A549 (cell line): ENCODE data around the gene MSMP. TPM values are rescaled to one million over a fixed set of nuclear protein-coding genes. Genes with fewer than 3 reads are reported as not detected.
A peak's percentile ranks its signal among the peaks of the same experiment; 100 is the strongest.

Experiments
- ATAC-seq, 2 experiments: fragments of 200-7000 bp in 1 of 2; fragments of >200 bp in 1 of 2; cut with Nextera tagmentation in 1 of 2; cut with Tn5 transposase in 1 of 2; 3 replicates each; pipeline versions ENCODE4 v1.8.0 to v1.9.1; 2018 to 2020; ENCODE audit warnings: mild to moderate bottlenecking in 1 of 2, moderate library complexity in 1 of 2
- CTCF ChIA-PET: fragments of 300-600 bp; sonication (Branson Sonifier 250); formaldehyde crosslinking; extraction: SDS; loops from one replicate; lab custom pipeline; 2021; ENCODE audit warnings: antibody characterized with exemption, inconsistent platforms; lab: Yijun Ruan, JAX
- POLR2A ChIA-PET: fragments of 350-600 bp; formaldehyde crosslinking; extraction: SDS; loops from one replicate; lab custom pipeline; 2021; ENCODE audit warnings: antibody characterized with exemption, inconsistent platforms; lab: Yijun Ruan, JAX
- DNase-seq, 2 experiments: peaks; one replicate each; pipeline versions ENCODE4 v3.0.0 to v3.0.0-alpha.2; 2011 to 2016; ENCODE audit warnings: low read depth in 1 of 2, low spot score in 1 of 2
- FAIRE-seq: peaks from 2 replicates; lab custom pipeline; 2011; peaks lifted over from hg19 to GRCh38; lab: Jason Lieb, UNC
- H3K27ac ChIP-seq, 2 experiments: fragments of >200 bp; sonication (Bioruptor Twin); formaldehyde crosslinking; 3 replicates each; pipeline ENCODE4 v1.5.1; 2016 to 2017
- H3K4me1 ChIP-seq: fragments of >200 bp; sonication (Bioruptor Twin); formaldehyde crosslinking; 3 replicates; pipeline ENCODE4 v1.6.1; 2016
- H3K4me2 ChIP-seq: fragments of >200 bp; sonication (Bioruptor Twin); formaldehyde crosslinking; 3 replicates; pipeline ENCODE4 v1.6.1; 2016
- H3K4me3 ChIP-seq: fragments of >200 bp; sonication (Bioruptor Twin); formaldehyde crosslinking; 3 replicates; pipeline ENCODE4 v1.5.1; 2016
- H3K9me3 ChIP-seq: fragments of >200 bp; sonication (Bioruptor Twin); formaldehyde crosslinking; 3 replicates; pipeline ENCODE4 v1.6.1; 2016
- ATOH8 ChIP-seq: fragments of 250-450 bp; sonication (Bioruptor Pico); IDR thresholded peaks from 2 replicates; pipeline ENCODE4 v1.5.0; 2020; ENCODE audit warnings: low read depth, mild to moderate bottlenecking, moderate library complexity
- BHLHE40 ChIP-seq: IDR thresholded peaks from 2 replicates; pipeline ENCODE4 v1.6.1; 2012; ENCODE audit warnings: low read depth, low read length, inconsistent platforms
- CEBPB ChIP-seq, 2 experiments: fragments of >200 bp in 1 of 2; sonication (Bioruptor Twin) in 1 of 2; formaldehyde crosslinking in 1 of 2; IDR thresholded peaks; 2 replicates each; pipeline ENCODE4 v1.6.1; 2012 to 2016
- CTCF ChIP-seq: fragments of >200 bp; sonication (Bioruptor Twin); formaldehyde crosslinking; IDR thresholded peaks from 3 replicates; pipeline ENCODE4 v1.5.1; 2016
- EHF ChIP-seq: fragments of 250-450 bp; sonication (Bioruptor Pico); IDR thresholded peaks from 2 replicates; pipeline ENCODE4 v1.5.0; 2020; ENCODE audit warnings: mild to moderate bottlenecking
- EP300 ChIP-seq, 2 experiments: fragments of >200 bp; sonication (Bioruptor Twin); formaldehyde crosslinking; IDR thresholded peaks; 2 replicates in 1 of 2; 3 replicates in 1 of 2; pipeline ENCODE4 v1.6.1; 2016 to 2017
- ESRRA ChIP-seq: fragments of 150-350 bp; IDR thresholded peaks from 2 replicates; pipeline ENCODE4 v1.6.1; 2014; ENCODE audit warnings: mild to moderate bottlenecking, low read length, borderline replicate concordance
- FOSB ChIP-seq: fragments of 250-450 bp; sonication (Bioruptor Pico); IDR thresholded peaks from 2 replicates; pipeline ENCODE4 v1.5.0; 2020; ENCODE audit warnings: mild to moderate bottlenecking, moderate library complexity
- FOXS1 ChIP-seq: fragments of 250-450 bp; sonication (Bioruptor Pico); IDR thresholded peaks from 2 replicates; pipeline ENCODE4 v1.5.0; 2020; ENCODE audit warnings: mild to moderate bottlenecking, moderate library complexity
- HOXA7 ChIP-seq: fragments of 250-450 bp; sonication (Bioruptor Pico); IDR thresholded peaks from 2 replicates; pipeline ENCODE4 v1.5.0; 2020; ENCODE audit warnings: mild to moderate bottlenecking, moderate library complexity
- HOXB5 ChIP-seq: fragments of 250-450 bp; sonication (Bioruptor Pico); IDR thresholded peaks from 2 replicates; pipeline ENCODE4 v1.5.0; 2020; ENCODE audit warnings: mild to moderate bottlenecking, moderate library complexity
- KDM1A ChIP-seq: fragments of 200-600 bp; sonication (generic); IDR thresholded peaks from 2 replicates; pipeline ENCODE4 v1.6.1; 2016; ENCODE audit warnings: low read depth, mild to moderate bottlenecking
- MAFK ChIP-seq: fragments of 450-650 bp; IDR thresholded peaks from 2 replicates; pipeline ENCODE4 v1.6.1; 2014; ENCODE audit not compliant: partially characterized antibody
- MYC ChIP-seq: IDR thresholded peaks from 2 replicates; pipeline ENCODE4 v1.6.1; 2012; ENCODE audit warnings: mild to moderate bottlenecking, inconsistent platforms, low read length, improper control_type of control experiment, borderline replicate concordance
- NFE2L2 ChIP-seq: fragments of 150-350 bp; conservative IDR thresholded peaks from 2 replicates; pipeline ENCODE4 v1.6.1; 2014; ENCODE audit warnings: low read length
- NPAS2 ChIP-seq: fragments of 250-450 bp; sonication (Bioruptor Pico); IDR thresholded peaks from 2 replicates; pipeline ENCODE4 v1.8.0; 2022; ENCODE audit warnings: mild to moderate bottlenecking, moderate library complexity, borderline replicate concordance
- PHF8 ChIP-seq: fragments of 200-600 bp; sonication (generic); IDR thresholded peaks from 2 replicates; pipeline ENCODE4 v1.6.1; 2016; ENCODE audit warnings: low read depth, mild to moderate bottlenecking, antibody characterized with exemption, moderate library complexity, borderline replicate concordance
- POLR2AphosphoS2 ChIP-seq: conservative IDR thresholded peaks from 2 replicates; pipeline ENCODE4 v1.6.1; 2012; ENCODE audit warnings: low read length, improper control_type of control experiment, inconsistent platforms
- RNF2 ChIP-seq: fragments of 200-600 bp; sonication (generic); IDR thresholded peaks from 2 replicates; pipeline ENCODE4 v1.6.1; 2016; ENCODE audit warnings: low read depth, mild to moderate bottlenecking, antibody characterized with exemption, moderate library complexity, borderline replicate concordance
- SREBF2 ChIP-seq: fragments of 450-650 bp; IDR thresholded peaks from 2 replicates; pipeline ENCODE4 v1.6.1; 2014; ENCODE audit warnings: mild to moderate bottlenecking, moderate library complexity
- TFCP2L1 ChIP-seq: fragments of 250-450 bp; sonication (Bioruptor Pico); IDR thresholded peaks from 2 replicates; pipeline ENCODE4 v1.5.0; 2021; ENCODE audit warnings: mild to moderate bottlenecking
- USF2 ChIP-seq: fragments of 450-650 bp; IDR thresholded peaks from 2 replicates; pipeline ENCODE4 v1.6.1; 2014; ENCODE audit warnings: antibody characterized with exemption
- WGBS: methylation state at CpG from one replicate; pipeline ENCODE4 v1.1.6; 2017; ENCODE audit errors: missing lambda C conversion rate; 5-methylcytosine and 5-hydroxymethylcytosine counted together
- polyA plus RNA-seq, 4 experiments: library from polyadenylated mRNA; depleted of rRNA in 3 of 4; stranded (reverse); fragments of >200 nt; fragmentation: RNase III in 1 of 4; extraction: RNeasy Plus Mini Kit Qiagen cat#74134 plus additional on column Dnase treatment in 1 of 4; gene quantifications; 2 replicates in 3 of 4; 3 replicates in 1 of 4; pipeline ENCODE4 v1.2.3, GENCODE V29; 2011 to 2017
- TF ChIP-seq, protein P1 (sequence below): IDR thresholded peaks from 2 replicates; pipeline ENCODE4 v1.6.1; 2012

Gene MSMP
- polyA plus RNA-seq, 2 of the 4 experiments (the other 2 are of a cell fraction): not detected

DNA sequence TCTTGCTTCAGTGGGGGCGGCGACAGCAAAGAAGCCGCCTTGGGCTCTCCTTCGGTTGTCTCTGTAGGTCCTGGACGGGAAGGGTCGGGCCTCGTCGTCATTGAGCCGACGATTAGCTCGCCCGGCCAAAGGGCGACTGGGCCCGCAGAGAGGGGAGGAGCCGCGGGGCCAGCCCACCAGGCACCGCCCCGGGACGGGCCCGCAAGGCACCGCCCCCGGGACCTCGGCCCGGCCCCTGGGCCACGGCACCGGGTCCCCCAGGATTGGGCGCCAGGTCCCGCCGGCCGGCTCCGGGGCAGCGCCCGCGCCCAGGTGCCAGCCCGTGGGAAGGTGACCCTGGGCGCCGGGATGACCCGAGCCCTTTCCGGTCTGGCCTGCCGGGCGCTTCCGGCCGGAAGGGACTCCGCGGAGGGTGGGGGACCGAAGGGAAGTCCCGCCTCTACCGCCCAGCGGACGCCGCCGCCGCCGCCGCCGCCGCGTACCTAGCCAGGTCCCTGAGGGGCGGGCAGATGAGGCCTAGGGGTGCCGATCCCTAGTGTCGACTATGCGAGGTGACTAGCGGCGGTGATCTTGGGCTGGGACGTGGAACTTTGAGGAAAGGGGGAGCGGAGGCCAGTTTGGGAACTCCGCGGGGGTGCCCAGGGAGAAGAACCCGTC is 5.1 kb downstream of the MSMP start, which contains the start of the genes GBA2 and RGP1 (continued):
- TF ChIP-seq FOSB (CRISPR knock-in tag): no peak
- peak; percentile 40; the same call in 1 of the 2 replicates for TF ChIP-seq PHF8
- TF ChIP-seq USF2: no peak
- TF ChIP-seq EHF (CRISPR knock-in tag): no peak
- TF ChIP-seq, protein P1, sequence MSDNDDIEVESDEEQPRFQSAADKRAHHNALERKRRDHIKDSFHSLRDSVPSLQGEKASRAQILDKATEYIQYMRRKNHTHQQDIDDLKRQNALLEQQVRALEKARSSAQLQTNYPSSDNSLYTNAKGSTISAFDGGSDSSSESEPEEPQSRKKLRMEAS: no peak; the same call in 1 of the 2 replicates
- no peak for TF ChIP-seq ATOH8
- TF ChIP-seq RNF2: no peak
- TF ChIP-seq HOXB5: 0 out of 2 replicates have a peak, but pooled peaks have one; percentile 48
- no peak for TF ChIP-seq SREBF2

- Histone ChIP-seq H3K4me1 (peaks cover 30% of the 10 kb centered on the region), H3K4me3 (peak overlapping the region; percentile 69), H3K27ac (peak overlapping the region; percentile 84 to 99), H3K4me2 (peak overlapping the region; percentile 94), H3K9me3 (no peaks in the 10 kb centered on the region)
- peak; percentile 1 to 4; a peak in 3 of 6 replicates for ATAC-seq
- DNase-seq: no peak
- TF ChIP-seq HOXA7 (CRISPR knock-in tag): no peak
- no peak for TF ChIP-seq ESRRA
- TF ChIP-seq HOXB5: no peak
- no peak for TF ChIP-seq NFE2L2
- no peak for TF ChIP-seq POLR2AphosphoS2
- 0 out of 2 replicates have a peak, but pooled peaks have one; percentile 25 for TF ChIP-seq TFCP2L1 (CRISPR knock-in tag)
- no peak for FAIRE-seq
- CTCF ChIA-PET: interaction anchor here (0.8 to 13.6 kb wide), 11 partner anchors 7 to 137 kb away, joined by 3 to 116 read pairs (median 10); partner anchors contain the start of genes CREB3, MSMP and TLN1
- POLR2A ChIA-PET: interaction anchor here (0.6 to 4.8 kb wide), 13 partner anchors 8 to 669 kb away, joined by 3 to 41 read pairs (median 5); partner anchors contain the start of genes ARHGEF39, CCDC107, CREB3 and FANCG
- 3% methylated on average over 23 of the region's 24 CpGs for WGBS
Observed at GRCh38 chr9:35748242-35748857, 5.7 kb downstream of the MSMP start.

GRCh38 chr9:35746583-35746982 is 7.5 kb downstream of the MSMP start:
- ChIA-PET CTCF (interaction anchor here (1.8 to 13.6 kb wide), 5 partner anchors 9 to 68 kb away, joined by 4 to 116 read pairs (median 67); partner anchors contain the start of genes CREB3, HINT2, MSMP and TLN1), POLR2A (interaction anchor here (0.6 to 4.8 kb wide), 2 partner anchors 15 to 16 kb away, joined by 4 to 41 read pairs; partner anchors contain the start of genes CREB3 and TLN1)
- DNase-seq: no peak
- 24% methylated on average over 3 of the region's 3 CpGs for WGBS
- Histone ChIP-seq H3K27ac (peak overlapping the region in 1 of 2 experiments; percentile 11; a peak in 1 of 6 replicates), H3K4me1 (peaks cover 30% of the 10 kb centered on the region), H3K9me3 (no peaks in the 10 kb centered on the region), H3K4me2 (peak overlapping the region; percentile 94), H3K4me3 (peak overlapping the region; percentile 69)
- ATAC-seq: no peak
- TF ChIP-seq HOXA7 (CRISPR knock-in tag): no peak
- no peak for TF ChIP-seq HOXB5
- no peak for TF ChIP-seq FOXS1 (CRISPR knock-in tag)
- no peak for TF ChIP-seq CTCF
- TF ChIP-seq KDM1A: no peak
- no peak for TF ChIP-seq MAFK
- no peak for TF ChIP-seq NPAS2
- TF ChIP-seq MYC: no peak
- TF ChIP-seq CEBPB (IDR thresholded peaks at IDR 0.05): no peak
- TF ChIP-seq EP300 (IDR thresholded peaks at IDR 0.05): no peak
- TF ChIP-seq BHLHE40: no peak
- no peak for FAIRE-seq
